Measurements from ENCODE around the gene MEGF9.

The MEGF9 gene

DNA sequence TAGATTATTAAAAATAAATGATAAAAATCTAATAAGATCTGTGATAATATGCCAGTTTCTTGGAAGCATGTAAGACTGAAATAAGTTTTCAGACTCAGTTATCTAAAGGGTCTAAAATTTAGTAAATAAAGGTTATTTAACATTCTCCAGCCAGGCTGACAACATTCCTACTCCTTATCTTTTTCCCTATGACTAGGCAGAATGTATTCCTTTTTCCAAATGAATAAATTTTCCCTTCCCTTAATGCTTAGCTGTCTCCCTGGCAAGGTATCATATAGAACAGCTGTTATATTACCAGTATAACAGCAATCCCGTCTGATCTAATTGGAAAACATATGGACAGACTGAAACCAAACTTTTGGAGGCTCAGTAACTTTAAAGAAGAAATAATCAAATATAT is 13.0 kb downstream of the MEGF9 start:
- DNase-seq = no peak

GRCh38 chr9:120698766-120699165 is 15.5 kb downstream of the MEGF9 start:
- DNase-seq = peak; percentile 68 to 87

DNA sequence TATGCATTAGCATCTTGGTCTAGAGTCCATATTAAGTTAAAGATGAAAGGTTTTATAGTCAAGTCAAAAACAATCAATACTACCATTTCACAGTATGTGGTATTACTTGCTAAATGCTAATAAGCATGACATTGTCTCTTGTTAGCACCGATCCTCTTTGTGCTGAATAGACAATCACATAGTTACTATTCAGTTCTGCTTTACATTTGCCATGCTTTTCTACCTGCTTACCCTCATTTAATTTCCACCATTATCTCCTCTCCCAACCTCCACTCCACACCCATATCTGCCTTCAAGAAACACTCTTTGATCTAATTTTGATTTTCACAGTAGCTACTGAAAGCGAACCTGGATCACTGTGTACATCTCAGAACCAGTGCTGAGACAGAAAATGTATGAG is 16.8 kb downstream of the MEGF9 start:
- DNase-seq = no peak

- no peak for DNase-seq
Measured at GRCh38 chr9:120696551-120697230, 17.6 kb downstream of the MEGF9 start.

DNA sequence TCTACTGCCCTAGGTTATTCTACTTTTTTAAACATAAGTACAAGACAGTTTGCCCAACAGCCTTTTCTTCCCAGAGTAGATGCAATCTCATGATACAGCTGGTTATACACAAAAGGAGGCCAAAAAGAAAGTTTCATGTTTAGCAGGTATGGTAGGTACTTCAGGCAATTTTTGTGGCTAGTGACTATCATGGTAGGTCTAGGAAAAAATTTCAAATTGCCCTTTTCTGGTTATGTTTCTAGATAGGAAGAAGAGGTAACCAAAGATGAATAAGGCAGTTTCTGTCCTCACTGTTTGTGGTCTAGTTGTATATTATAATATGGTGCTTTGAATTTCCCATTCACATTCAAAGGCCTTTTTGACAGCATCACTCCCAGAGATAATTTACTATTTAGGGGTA is 19.7 kb downstream of the MEGF9 start:
- DNase-seq = no peak

DNA sequence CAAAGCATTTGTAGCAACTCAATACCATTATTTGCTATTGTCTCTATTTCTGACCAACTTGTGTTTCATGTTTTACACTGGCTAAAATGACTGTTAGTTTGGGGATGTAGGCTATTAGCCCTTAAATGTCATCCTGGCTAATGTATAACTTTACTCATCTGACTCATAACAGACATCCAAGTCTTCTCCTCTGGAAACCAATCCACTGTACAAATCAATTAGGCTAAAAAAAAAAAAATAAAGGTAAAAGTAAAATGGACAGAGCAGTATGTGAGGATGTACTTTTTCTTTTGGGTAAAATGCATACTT is 20.6 kb downstream of the MEGF9 start:
- no peak for DNase-seq

- DNase-seq = no peak
Measured at GRCh38 chr9:120692901-120693699, 21.2 kb downstream of the MEGF9 start.

DNA sequence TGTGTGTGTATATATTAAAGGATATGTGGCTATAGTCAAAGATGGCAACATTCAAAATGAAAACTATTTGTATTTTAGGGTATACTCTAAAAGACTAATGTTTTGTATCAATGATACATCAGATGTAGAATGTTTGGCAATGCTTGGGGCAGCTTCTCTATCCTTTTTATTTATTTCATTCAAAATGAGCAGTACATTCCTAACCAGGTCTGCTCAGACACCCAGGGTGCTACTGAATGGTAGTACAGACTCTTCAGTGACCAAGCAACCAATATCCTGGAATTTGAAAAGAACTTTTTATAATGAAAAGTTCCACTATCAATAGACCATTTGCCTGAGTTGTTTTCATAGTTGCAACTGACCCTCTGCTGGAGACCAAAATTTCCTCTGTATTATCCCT is 23.9 kb downstream of the MEGF9 start:
- no peak for DNase-seq

GRCh38 chr9:120689860-120690259 is 24.4 kb downstream of the MEGF9 start:
- DNase-seq = peak; percentile 59 to 75

- no peak for DNase-seq
Measured at GRCh38 chr9:120688758-120689157, 25.5 kb downstream of the MEGF9 start.

DNA sequence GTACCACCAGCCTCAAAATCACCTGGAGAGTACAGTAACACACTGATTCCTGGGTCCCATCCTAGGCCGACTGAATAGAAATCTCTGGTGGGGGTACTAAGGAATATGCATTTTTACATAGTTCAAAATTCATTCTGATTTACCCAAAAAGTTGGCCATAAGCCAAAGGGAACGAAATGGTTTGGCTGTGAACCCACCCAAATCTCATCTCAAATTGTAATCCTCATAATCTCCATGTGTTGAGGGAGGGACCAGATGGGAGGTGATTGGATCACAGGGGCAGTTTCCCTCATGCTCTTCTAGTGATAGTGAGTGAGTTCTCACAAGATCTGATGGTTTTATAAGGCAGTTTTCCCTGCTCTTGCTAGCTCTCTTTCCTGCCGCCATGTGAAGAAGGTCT is 31.1 kb downstream of the MEGF9 start:
- DNase-seq = no peak

DNA sequence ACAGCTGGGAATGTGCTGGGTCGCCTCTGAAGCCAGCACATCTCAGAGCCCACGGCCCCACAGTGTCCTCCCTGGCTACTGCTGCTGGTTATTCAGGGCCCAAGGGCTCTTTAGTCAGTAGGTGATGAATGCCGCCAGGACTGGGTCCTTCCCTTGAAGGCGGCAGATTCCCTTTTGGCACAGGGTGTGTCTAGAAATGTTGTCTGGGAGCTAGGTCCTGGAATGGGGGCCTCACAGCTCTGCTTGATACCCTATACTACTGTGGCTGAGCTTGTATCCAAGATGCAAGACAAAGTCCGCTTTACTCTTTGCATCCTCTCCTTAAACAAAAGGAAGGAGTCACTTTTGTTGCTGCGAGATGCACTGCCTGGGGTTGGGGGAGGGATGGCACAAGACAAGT is 33.1 kb downstream of the MEGF9 start:
- no peak for DNase-seq

GRCh38 chr9:120680579-120680978 is 33.7 kb downstream of the MEGF9 start:
- DNase-seq = no peak

GRCh38 chr9:120680161-120680560 is 34.1 kb downstream of the MEGF9 start:
- no peak for DNase-seq

DNA sequence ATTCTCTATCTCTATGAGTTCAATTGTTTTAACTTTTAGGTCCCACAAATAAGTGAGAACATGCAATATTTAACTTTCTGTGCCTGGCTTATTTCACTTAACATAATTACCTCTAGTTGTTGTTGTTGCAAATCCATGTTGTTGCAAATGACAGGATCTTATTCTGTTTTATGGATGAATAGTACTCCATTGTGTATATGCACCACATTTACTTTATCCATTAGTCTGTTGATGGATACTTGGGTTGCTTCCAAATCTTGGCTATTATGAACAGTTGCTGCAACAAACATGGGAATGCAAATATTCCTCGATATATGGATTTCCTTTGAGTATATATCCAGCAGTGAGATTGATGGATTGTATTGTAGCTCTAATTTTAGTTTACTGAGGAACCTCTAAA is 36.3 kb downstream of the MEGF9 start:
- no peak for DNase-seq

DNA sequence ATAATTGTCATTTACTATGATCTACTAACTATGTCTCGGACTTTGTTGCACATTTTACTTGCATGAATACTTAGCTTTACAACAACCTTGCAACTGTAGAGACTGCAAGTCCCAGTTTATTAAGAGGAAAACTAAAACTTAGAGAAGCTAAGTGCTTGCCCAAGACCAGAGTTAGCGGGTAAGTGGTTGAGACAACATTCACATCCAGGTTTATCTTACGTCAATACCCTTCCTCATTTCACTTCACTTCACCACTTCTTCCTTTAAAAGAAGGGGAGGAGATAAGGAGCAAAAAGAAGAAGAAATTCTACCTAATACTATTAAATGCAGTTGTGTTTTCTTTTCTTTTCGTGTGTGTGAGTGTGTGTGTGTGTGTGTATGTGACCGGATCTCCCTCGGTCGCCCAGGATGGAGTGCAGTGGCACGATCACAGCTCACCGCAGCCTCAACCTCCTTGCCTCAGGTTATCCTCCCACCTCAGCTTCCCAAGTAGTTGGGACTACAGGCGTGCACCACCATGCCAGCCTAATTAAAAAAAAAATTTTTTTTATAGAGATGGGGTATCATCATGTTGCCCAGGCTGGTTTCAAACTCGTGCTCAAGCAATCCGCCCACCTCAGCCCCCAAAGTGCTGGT is 37.4 kb downstream of the MEGF9 start:
- DNase-seq = no peak

DNA sequence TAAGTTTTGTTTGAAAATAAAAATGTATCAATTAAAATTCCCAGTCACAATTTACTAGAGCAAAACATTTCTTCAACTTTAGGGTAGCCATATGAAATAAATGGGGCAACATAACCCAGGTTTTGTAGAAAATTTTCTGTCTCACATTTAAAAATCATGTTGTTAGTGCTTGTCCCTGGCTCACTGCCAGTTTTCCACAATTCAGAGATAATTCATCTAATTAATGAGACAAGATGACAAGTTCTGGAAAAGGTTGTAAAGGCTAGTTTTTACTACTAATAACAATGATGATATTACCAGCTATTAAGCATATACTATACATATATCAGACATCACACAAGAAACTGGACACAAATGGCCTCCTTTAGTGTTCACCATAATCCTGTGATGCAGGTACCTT is 45.9 kb downstream of the MEGF9 start:
- DNase-seq = no peak

DNA sequence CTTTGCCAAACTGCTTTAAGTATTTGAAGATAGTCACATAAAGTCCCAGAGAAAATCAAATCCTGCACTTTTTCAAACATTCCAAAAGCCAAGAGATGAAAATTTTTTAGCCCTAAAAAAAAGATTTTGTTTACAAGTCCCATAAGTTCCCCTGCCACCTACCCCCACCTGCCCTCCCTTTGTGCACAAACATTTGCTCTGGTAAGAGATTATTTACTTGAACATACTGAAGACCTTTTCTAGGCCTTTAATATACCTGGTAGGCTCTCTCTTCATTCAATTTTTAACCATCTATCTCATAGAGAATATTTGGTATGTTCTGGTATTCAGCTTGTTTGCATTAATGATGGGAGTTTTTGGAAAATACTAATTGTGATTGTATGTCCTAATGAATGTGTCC is 50.3 kb downstream of the MEGF9 start:
- no peak for DNase-seq

GRCh38 chr9:120663380-120663779 is 50.9 kb downstream of the MEGF9 start:
- no peak for DNase-seq

- DNase-seq = no peak
Measured at GRCh38 chr9:120662513-120662912, 51.8 kb downstream of the MEGF9 start.

DNA sequence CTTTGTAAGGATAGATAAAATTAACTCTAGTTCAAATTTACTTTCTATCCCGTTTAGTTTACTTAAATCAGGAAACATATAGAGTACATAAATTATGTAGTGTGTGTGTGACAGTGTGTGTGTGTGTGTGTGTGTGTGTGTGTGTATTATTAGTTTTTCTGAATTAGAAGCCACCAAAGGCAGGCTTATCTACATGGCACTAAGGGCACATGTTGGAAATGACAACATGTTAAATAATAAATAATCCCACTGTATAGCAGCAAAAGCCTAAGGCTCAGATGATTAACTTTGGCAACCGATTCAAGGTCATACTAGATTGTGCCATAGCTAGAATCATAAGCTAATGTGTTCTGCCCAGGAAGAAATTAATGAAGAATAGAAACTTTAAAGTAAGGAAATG is 54.6 kb downstream of the MEGF9 start:
- DNase-seq = no peak

DNA sequence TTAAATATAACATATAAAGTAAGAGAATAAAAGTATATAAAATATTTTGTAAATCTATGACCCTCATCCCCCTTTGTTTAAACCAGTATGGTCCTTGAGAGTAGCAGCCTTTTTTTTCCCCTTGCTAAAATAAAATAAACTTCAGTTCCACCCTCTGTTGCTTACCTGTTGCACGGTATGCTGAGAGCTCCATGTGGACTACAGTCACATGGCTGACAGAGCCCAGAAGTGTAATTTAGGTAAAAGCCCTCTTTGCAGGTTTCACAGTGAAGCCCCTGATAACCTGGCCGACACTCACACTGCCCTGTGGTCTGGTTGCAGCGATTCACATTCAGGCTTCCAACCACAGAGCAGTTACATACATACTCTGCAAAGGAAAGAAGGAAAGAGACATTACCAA is 55.1 kb downstream of the MEGF9 start:
- no peak for DNase-seq

DNA sequence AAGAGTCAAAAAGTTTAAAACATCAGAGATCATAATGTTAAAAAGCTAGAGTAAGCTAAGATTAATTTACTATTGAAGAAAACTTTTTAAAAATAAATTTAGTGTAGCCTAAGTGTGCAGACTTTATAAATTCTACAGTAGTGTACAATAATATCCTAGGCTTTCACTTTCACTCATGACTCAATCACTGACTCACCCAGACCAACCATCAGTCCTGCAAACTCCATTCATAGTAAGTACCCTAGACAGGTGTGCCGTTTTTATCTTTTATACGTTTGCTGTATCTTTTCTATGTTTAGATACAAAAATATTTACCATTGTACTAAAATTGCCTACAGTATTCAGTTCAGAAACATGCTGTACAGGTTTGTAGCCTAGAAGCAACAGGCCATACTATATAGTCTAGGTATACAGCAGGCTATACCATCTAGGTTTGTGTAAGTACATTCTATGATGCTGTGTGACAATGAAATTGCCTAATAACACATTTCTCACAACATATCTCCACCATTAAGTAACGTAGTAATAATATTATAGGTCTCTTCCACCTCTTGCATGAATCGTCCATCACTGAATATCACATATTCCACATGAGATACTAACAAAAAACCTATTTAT is 59.2 kb downstream of the MEGF9 start:
- DNase-seq = no peak

DNA sequence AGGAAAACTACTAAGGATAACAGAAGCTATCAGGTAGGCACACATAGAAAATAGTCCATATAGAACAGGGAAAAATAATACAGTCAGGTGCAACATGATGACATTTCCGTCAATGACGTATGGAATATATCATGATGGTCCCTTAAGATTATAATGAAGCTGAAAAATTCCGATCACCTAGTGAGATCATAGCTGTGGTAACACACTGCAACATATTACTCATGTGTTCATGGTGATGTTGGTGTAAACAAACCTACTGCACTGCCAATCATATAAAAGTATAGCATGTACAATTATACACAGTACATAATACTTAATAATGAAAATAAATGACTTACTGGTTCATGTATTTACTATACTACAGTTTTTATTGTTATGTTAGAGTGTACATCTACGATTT is 60.0 kb downstream of the MEGF9 start:
- DNase-seq = no peak
